B cell (primary cell): ENCODE measurements around the gene RCBTB2. TPM values are rescaled to one million over a fixed set of nuclear protein-coding genes. Genes with fewer than 3 reads are reported as not detected.

ENCODE experiments used
- ATAC-seq: fragments of 200-7000 bp; cut with Tn5 transposase; one replicate; pipeline ENCODE4 v1.10.0; 2021; ENCODE audit warnings: low read depth, mild to moderate bottlenecking, moderate number of reproducible peaks, moderate library complexity
- CTCF ChIA-PET: fragments of 350-600 bp; sonication (Branson Sonifier 250); formaldehyde crosslinking; loops from one replicate; lab custom pipeline; 2021; ENCODE audit warnings: antibody characterized with exemption, inconsistent platforms; lab: Charles Lee
- POLR2A ChIA-PET: fragments of 350-600 bp; sonication (Branson Sonifier 250); formaldehyde crosslinking; loops from one replicate; lab custom pipeline; 2021; ENCODE audit warnings: antibody characterized with exemption; lab: Charles Lee
- DNase-seq: peaks from one replicate; pipeline ENCODE4 v3.0.0; 2013
- H2AFZ ChIP-seq: 2 replicates; pipeline ENCODE4 v1.6.1; 2012; ENCODE audit warnings: mild to moderate bottlenecking, low read depth, low read length; ENCODE audit not compliant: insufficient read depth, poor library complexity, severe bottlenecking
- H3K27ac ChIP-seq, 2 donors: 1 replicate in 1 of 2; 2 replicates in 1 of 2; pipeline ENCODE4 v1.5.1; 2012 to 2013; ENCODE audit warnings: low read length in 2 of 2, mild to moderate bottlenecking in 2 of 2, moderate library complexity in 1 of 2
- H3K27me3 ChIP-seq, 4 experiments: fragments of 200-600 bp in 1 of 4; sonication (generic) in 1 of 4; replicated peaks in 1 of 4; 1 replicate in 2 of 4; 2 replicates in 2 of 4; pipeline versions ENCODE4 v1.6.1 to v1.7.0; 2013 to 2016; ENCODE audit warnings: low read length in 3 of 4, mild to moderate bottlenecking in 2 of 4, mixed read lengths in 1 of 4, moderate library complexity in 1 of 4; ENCODE audit not compliant: insufficient read depth in 4 of 4, control insufficient read depth in 3 of 4; ENCODE audit errors: control extremely low read depth in 1 of 4
- H3K36me3 ChIP-seq, 2 experiments: replicated peaks in 1 of 2; 1 replicate in 1 of 2; 2 replicates in 1 of 2; pipeline versions ENCODE4 v1.6.1 to v1.7.1; 2013; ENCODE audit warnings: low read length in 1 of 2; ENCODE audit not compliant: insufficient read depth in 2 of 2, control insufficient read depth in 1 of 2; ENCODE audit errors: control extremely low read depth in 1 of 2, extremely low read depth in 1 of 2
- H3K4me1 ChIP-seq, 2 donors: fragments of 200-600 bp in 1 of 2; sonication (generic) in 1 of 2; 1 replicate in 1 of 2; 2 replicates in 1 of 2; pipeline versions ENCODE4 v1.5.1 to v1.6.1; 2013 to 2017; ENCODE audit warnings: low read length in 2 of 2; ENCODE audit not compliant: control insufficient read depth in 2 of 2, insufficient read depth in 2 of 2
- H3K4me2 ChIP-seq: replicated peaks from 2 replicates; pipeline ENCODE3; 2012; ENCODE audit warnings: mild to moderate bottlenecking, low read depth, low read length; ENCODE audit not compliant: poor library complexity, severe bottlenecking
- H3K4me3 ChIP-seq, 5 experiments: fragments of 200-600 bp in 1 of 5; sonication (generic) in 1 of 5; 1 replicate in 3 of 5; 2 replicates in 2 of 5; pipeline versions ENCODE4 v1.5.1 to v1.7.0; 2011 to 2016; ENCODE audit warnings: low read length in 4 of 5, mild to moderate bottlenecking in 4 of 5, low read depth in 2 of 5, control low read depth in 1 of 5, moderate library complexity in 1 of 5; ENCODE audit not compliant: insufficient read depth in 1 of 5; ENCODE audit errors: control extremely low read depth in 1 of 5, extremely low read depth in 1 of 5
- H3K79me2 ChIP-seq: fragments of 200-600 bp; sonication (generic); one replicate; pipeline ENCODE4 v1.6.0; 2016; ENCODE audit warnings: low read length; ENCODE audit not compliant: control insufficient read depth, insufficient read depth
- H3K9ac ChIP-seq: fragments of 200-600 bp; sonication (generic); 2 replicates; pipeline ENCODE4 v1.6.1; 2017; ENCODE audit warnings: mild to moderate bottlenecking, low read length, moderate library complexity
- H3K9me3 ChIP-seq, 3 donors: one replicate each; pipeline versions ENCODE4 v1.6.1 to v1.7.1; 2013; ENCODE audit warnings: low read length in 2 of 3; ENCODE audit not compliant: control insufficient read depth in 2 of 3, insufficient read depth in 1 of 3; ENCODE audit errors: control extremely low read depth in 1 of 3
- H4K20me1 ChIP-seq: 2 replicates; pipeline ENCODE4 v1.6.0; 2012; ENCODE audit warnings: mild to moderate bottlenecking, low read length; ENCODE audit not compliant: insufficient read depth, control insufficient read depth, poor library complexity, severe bottlenecking
- H3K27ac Mint-ChIP-seq: one replicate; pipeline ENCODE4 v1.8.0; 2021; ENCODE audit warnings: mixed read lengths
- H3K27me3 Mint-ChIP-seq: one replicate; pipeline ENCODE4 v1.8.0; 2021; ENCODE audit warnings: mixed read lengths
- H3K4me1 Mint-ChIP-seq: one replicate; pipeline ENCODE4 v1.8.0; 2021; ENCODE audit warnings: mixed read lengths
- H3K4me3 Mint-ChIP-seq: one replicate; pipeline ENCODE4 v1.8.0; 2021; ENCODE audit warnings: mixed read lengths
- H3K9me3 Mint-ChIP-seq: one replicate; pipeline ENCODE4 v1.8.0; 2022; ENCODE audit warnings: mixed read lengths; ENCODE audit not compliant: insufficient read depth
- EZH2 ChIP-seq: IDR thresholded peaks from 2 replicates; pipeline ENCODE4 v1.6.1; 2012; ENCODE audit warnings: borderline replicate concordance, low read depth, mild to moderate bottlenecking, moderate library complexity, low read length; ENCODE audit not compliant: insufficient read depth, poor library complexity, severe bottlenecking
- WGBS: methylation state at CpG from one replicate; pipeline ENCODE4 v1.1.5; 2013; ENCODE audit warnings: missing lambda C conversion rate; ENCODE audit not compliant: insufficient coverage; 5-methylcytosine and 5-hydroxymethylcytosine counted together
- intact Hi-C: fragments of 100-400 bp; cut with micrococcal nuclease; formaldehyde crosslinking; loops from one replicate; pipeline ENCODE4 v1.10.0; 2022
- polyA plus RNA-seq: library from polyadenylated mRNA; depleted of rRNA; stranded (reverse); fragments of >200 nt; gene quantifications from 2 replicates; pipeline ENCODE4 v1.2.3, GENCODE V29; 2012
- total RNA-seq, 2 donors: library from RNA; stranded (reverse); fragments of 120-200 nt in 1 of 2; gene quantifications; 1 replicate in 1 of 2; 2 replicates in 1 of 2; pipeline versions ENCODE4 v1.2.3 to v1.2.4, GENCODE V29; 2013 to 2022
- TF ChIP-seq, protein P1 (sequence below): fragments of 200-600 bp; IDR thresholded peaks from one replicate; pipeline ENCODE4 v1.8.0; 2022; ENCODE audit warnings: antibody characterized with exemption, mild to moderate bottlenecking

RCBTB2 gene
- total and polyA plus RNA-seq, 2 donors (not counting 1 experiment from before 2014, with no cell fraction given): 1.4 to 2.7 TPM

DNA sequence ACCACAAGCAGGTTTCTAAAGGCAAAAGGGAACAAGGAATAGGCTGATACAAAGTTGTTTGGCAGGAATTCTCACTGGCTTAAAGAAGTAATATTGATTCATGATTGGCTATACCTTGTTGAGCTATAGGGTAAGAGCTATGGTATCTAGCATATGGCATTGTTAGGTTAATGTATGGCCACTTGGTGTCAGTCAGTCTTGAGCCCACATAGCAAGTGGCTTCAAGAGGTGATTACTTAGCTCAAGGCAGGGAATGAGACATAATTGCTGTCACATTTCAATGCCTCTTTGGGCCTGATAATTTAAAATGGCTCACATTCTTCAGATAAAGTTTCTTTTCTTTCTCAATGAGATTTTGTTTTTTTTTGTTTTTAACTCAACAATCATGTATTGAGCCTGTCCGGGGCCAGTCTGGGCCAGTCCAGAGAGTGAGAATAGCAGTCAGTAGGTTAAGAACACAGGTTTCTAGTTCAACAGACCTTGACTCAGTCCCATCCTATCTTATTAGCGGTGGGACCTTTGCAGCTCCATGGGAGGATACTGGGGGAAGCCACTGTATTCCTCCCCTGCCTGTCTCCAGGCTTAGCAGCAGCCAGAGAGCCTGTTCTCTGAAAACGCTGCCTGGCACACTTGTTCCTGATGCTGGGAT is 45.8 kb upstream of the RCBTB2 start:
- intact Hi-C loops: loop anchor here (1.0 to 5.0 kb wide), 4 partner anchors 46 to 346 kb away; partner anchors contain the start of gene ITM2B
- H3K79me2 ChIP-seq: no peaks in the 10 kb centered on the region
- ATAC-seq (no peak), DNase-seq (no peak)
- ChIA-PET CTCF (interaction anchor here (0.8 to 6.2 kb wide), 21 partner anchors 9 to 541 kb away, joined by 3 to 140 read pairs (median 6); partner anchors contain the start of genes ITM2B, NUDT15 and RCBTB2), POLR2A (interaction anchor here (0.7 to 1.1 kb wide), 2 partner anchors 46 to 452 kb away, joined by 3 to 5 read pairs; partner anchors contain the start of gene RCBTB2)
- H3K4me3 ChIP-seq: no peak overlapping the region
- peak overlapping the region; percentile 49 for H3K4me3 Mint-ChIP-seq
- H3K9me3 ChIP-seq: peaks cover 0 to 6% (median 0%) of the 10 kb centered on the region in 3 donors
- no peak overlapping the region for H2AFZ ChIP-seq
- no peaks in the 10 kb centered on the region for H3K9me3 Mint-ChIP-seq
- no peaks in the 10 kb centered on the region for H3K36me3 ChIP-seq
- H4K20me1 ChIP-seq: peaks cover 15% of the 10 kb centered on the region
- peaks cover 0 to 81% (median 66%) of the 10 kb centered on the region in 4 experiments for H3K27me3 ChIP-seq
- peak overlapping the region; percentile 6 for H3K9ac ChIP-seq
- peak overlapping the region; percentile 50 for H3K27ac Mint-ChIP-seq
- H3K4me2 ChIP-seq: peak overlapping the region; percentile 58
- TF ChIP-seq EZH2: no peak
- TF ChIP-seq, protein P1, sequence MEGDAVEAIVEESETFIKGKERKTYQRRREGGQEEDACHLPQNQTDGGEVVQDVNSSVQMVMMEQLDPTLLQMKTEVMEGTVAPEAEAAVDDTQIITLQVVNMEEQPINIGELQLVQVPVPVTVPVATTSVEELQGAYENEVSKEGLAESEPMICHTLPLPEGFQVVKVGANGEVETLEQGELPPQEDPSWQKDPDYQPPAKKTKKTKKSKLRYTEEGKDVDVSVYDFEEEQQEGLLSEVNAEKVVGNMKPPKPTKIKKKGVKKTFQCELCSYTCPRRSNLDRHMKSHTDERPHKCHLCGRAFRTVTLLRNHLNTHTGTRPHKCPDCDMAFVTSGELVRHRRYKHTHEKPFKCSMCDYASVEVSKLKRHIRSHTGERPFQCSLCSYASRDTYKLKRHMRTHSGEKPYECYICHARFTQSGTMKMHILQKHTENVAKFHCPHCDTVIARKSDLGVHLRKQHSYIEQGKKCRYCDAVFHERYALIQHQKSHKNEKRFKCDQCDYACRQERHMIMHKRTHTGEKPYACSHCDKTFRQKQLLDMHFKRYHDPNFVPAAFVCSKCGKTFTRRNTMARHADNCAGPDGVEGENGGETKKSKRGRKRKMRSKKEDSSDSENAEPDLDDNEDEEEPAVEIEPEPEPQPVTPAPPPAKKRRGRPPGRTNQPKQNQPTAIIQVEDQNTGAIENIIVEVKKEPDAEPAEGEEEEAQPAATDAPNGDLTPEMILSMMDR: no peak
- WGBS: 40% methylated on average over 2 of the region's 3 CpGs
- H3K4me1 Mint-ChIP-seq: peaks cover 32% of the 10 kb centered on the region
- H3K4me1 ChIP-seq: peaks cover 25 to 32% of the 10 kb centered on the region in 2 donors
- H3K27ac ChIP-seq: no peak overlapping the region
- peaks cover 70% of the 10 kb centered on the region for H3K27me3 Mint-ChIP-seq

DNA sequence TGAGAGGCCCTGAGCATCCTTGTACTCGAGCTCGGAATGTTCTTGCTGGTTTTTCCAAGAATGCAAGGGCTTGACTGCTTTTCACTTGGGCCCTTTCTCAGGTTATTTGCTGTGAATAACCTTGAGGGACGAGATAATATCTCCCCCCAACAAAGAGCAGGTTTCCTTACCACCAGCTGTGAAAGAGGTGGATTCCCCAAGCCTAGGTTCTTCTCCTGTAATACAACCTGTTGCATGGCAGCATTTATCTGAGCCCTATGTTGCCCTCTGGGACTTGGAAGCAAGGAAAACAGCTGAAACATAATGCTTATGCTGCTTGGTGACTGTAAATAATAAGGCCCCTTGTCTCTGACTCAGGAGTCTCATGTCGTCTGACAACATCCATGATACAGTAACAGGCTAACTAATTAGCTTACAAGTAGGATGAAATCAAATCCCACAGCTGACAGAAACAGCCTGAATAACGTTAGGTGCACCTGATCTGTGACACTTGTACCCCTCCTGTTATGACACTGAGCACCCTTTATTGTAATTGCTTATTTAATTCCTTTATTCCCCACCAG is 43.6 kb upstream of the RCBTB2 start:
- no peak overlapping the region for H3K27ac Mint-ChIP-seq
- no peak for DNase-seq
- Histone ChIP-seq H3K9me3 (peaks cover 0 to 12% (median 0%) of the 10 kb centered on the region in 3 donors), H3K27ac (no peak overlapping the region), H3K36me3 (no peaks in the 10 kb centered on the region), H3K4me1 (peaks cover 27 to 37% of the 10 kb centered on the region in 2 donors), H3K4me3 (no peak overlapping the region), H2AFZ (no peak overlapping the region), H4K20me1 (peaks cover 15% of the 10 kb centered on the region), H3K27me3 (peaks cover 0 to 70% (median 55%) of the 10 kb centered on the region in 4 experiments), H3K9ac (no peak overlapping the region), H3K4me2 (no peak overlapping the region), H3K79me2 (no peaks in the 10 kb centered on the region)
- POLR2A ChIA-PET: no interaction called here
- H3K27me3 Mint-ChIP-seq: peaks cover 62% of the 10 kb centered on the region
- H3K4me1 Mint-ChIP-seq: peaks cover 37% of the 10 kb centered on the region
- no peaks in the 10 kb centered on the region for H3K9me3 Mint-ChIP-seq
- no peak for ATAC-seq
- intact Hi-C loops: loop anchor here (5.0 kb wide), 1 partner anchor 344 kb away; the partner anchor contains the start of gene ITM2B
- CTCF ChIA-PET: interaction anchor here (0.7 kb wide), 1 partner anchor 162 kb away, joined by 3 read pairs; no protein-coding TSS in a partner anchor
- no peak overlapping the region for H3K4me3 Mint-ChIP-seq
- TF ChIP-seq EZH2: no peak
- TF ChIP-seq, protein P1: no peak
- 95% methylated on average over 3 of the region's 5 CpGs for WGBS
